NK-92 (cell line): Measurements from ENCODE around the gene RPL34.
"Not testable (repeated sequence)": the region's sequence is repeated elsewhere in the genome, so short reads cannot be mapped to it uniquely, and the experiment has no call there.

Experiments used
- DNase-seq: peaks from one replicate; lab custom pipeline; 2025; ENCODE audit not compliant: unreplicated experiment; lab: John Stamatoyannopoulos, UW

The RPL34 gene

GRCh38 chr4:108620101-108620932 is at the start of gene RPL34:
TSS of gene RPL34 (plus strand) at chr4:108620576. CDS start at chr4:108621960, 1,384 bp downstream.
- peak; percentile 91 for DNase-seq

- DNase-seq = no peak
Measured at GRCh38 chr4:108570993-108571569, 49.3 kb upstream of the RPL34 start.

GRCh38 chr4:108574402-108574801 is 46.0 kb upstream of the RPL34 start:
- DNase-seq = no peak

- no peak for DNase-seq
Measured at GRCh38 chr4:108581083-108581482, 39.3 kb upstream of the RPL34 start.

- no peak for DNase-seq
Measured at GRCh38 chr4:108586778-108587177, 33.6 kb upstream of the RPL34 start.

GRCh38 chr4:108588878-108589277 is 31.5 kb upstream of the RPL34 start:
- no peak for DNase-seq

- DNase-seq = no peak
Measured at GRCh38 chr4:108589961-108590360, 30.4 kb upstream of the RPL34 start.

GRCh38 chr4:108590776-108591175 is 29.6 kb upstream of the RPL34 start:
- no peak for DNase-seq

GRCh38 chr4:108592674-108592986 is 27.7 kb upstream of the RPL34 start:
- no peak for DNase-seq

- not testable (repeated sequence) for DNase-seq
Measured at GRCh38 chr4:108594296-108594695, 26.1 kb upstream of the RPL34 start.

GRCh38 chr4:108596344-108596743 is 24.0 kb upstream of the RPL34 start:
- no peak for DNase-seq

GRCh38 chr4:108601106-108601505 is 19.3 kb upstream of the RPL34 start:
- no peak for DNase-seq

GRCh38 chr4:108601532-108601931 is 18.8 kb upstream of the RPL34 start:
- DNase-seq = no peak

- DNase-seq = no peak
Measured at GRCh38 chr4:108602163-108602562, 18.2 kb upstream of the RPL34 start.

- DNase-seq = no peak
Measured at GRCh38 chr4:108607079-108607815, 13.1 kb upstream of the RPL34 start.

GRCh38 chr4:108611365-108611764 is 9.0 kb upstream of the RPL34 start:
- DNase-seq = no peak

- no peak for DNase-seq
Measured at GRCh38 chr4:108612365-108612764, 8.0 kb upstream of the RPL34 start.

- DNase-seq = no peak
Measured at GRCh38 chr4:108619372-108620100, 840 bp upstream of the RPL34 start.

GRCh38 chr4:108620933-108621905 is 843 bp downstream of the RPL34 start:
- no peak for DNase-seq

- DNase-seq = no peak
Measured at GRCh38 chr4:108622022-108622421, 1.6 kb downstream of the RPL34 start.
